ENCODE results near the gene TENM3. TPM values are rescaled to one million over a fixed set of nuclear protein-coding genes. Genes with fewer than 3 reads are reported as not detected.

TENM3 gene
- total RNA-seq, 1 donor from 2014 or later = 0.05 TPM

DNA sequence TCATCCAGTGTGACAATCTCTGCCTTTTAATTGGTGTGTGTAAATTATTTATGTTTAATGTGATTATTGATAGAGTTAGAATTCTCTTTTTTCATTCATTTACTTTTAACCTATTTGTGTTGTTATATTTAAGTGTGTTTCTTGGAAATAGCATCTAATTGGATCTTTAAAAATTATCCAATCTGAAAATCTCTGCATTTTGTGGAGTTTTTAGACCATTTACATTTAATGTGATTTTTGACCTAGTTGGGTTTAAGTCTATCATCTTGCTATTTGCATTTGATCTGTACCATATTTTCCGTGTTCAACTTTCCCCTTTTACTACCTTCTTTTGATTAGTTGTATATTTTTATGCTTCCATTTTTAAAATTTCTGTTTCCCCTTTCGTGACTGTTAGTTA, 71.3 kb downstream of the TENM3 start:
- Mint-ChIP-seq H3K9me3 (peaks cover 14% of the 10 kb centered on the region), H3K27ac (no peak overlapping the region), H3K36me3 (ENCODE audit: low read depth) (no peaks in the 10 kb centered on the region), H3K27me3 (ENCODE audit: low read depth) (no peaks in the 10 kb centered on the region), H3K4me3 (ENCODE audit: low read depth) (no peak overlapping the region), H3K4me1 (ENCODE audit: low read depth) (no peaks in the 10 kb centered on the region)
- intact Hi-C loops (cut with micrococcal nuclease) = no loop called here
- DNase-seq (ENCODE audit: low spot score) = no peak

DNA sequence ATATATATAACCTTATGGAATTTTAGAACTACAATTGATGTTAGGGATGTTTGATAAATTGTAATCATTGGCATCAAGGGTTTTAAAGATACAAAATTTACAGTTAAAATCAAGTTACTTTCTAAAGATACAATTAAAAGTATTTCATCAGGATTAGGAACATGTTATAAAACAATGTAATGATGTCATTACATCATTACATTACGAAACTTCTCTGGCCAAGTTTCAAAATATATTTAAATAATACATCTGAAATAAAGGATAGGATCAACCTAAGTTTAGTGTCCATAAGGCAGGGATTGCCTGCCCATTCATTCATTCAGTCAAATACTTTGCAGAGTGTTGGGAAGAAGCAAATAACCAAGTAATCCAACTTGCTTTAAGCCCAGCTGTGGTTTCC, 75.1 kb downstream of the TENM3 start:
- no peaks in the 10 kb centered on the region for H3K4me1 Mint-ChIP-seq (ENCODE audit: low read depth)
- H3K4me3 Mint-ChIP-seq (ENCODE audit: low read depth) = no peak overlapping the region
- DNase-seq (ENCODE audit: low spot score) = no peak
- intact Hi-C loops (cut with micrococcal nuclease) = no loop called here
- peaks cover 14% of the 10 kb centered on the region for H3K9me3 Mint-ChIP-seq
- no peaks in the 10 kb centered on the region for H3K27me3 Mint-ChIP-seq (ENCODE audit: low read depth)
- no peak overlapping the region for H3K27ac Mint-ChIP-seq
- H3K36me3 Mint-ChIP-seq (ENCODE audit: low read depth) = no peaks in the 10 kb centered on the region

DNA sequence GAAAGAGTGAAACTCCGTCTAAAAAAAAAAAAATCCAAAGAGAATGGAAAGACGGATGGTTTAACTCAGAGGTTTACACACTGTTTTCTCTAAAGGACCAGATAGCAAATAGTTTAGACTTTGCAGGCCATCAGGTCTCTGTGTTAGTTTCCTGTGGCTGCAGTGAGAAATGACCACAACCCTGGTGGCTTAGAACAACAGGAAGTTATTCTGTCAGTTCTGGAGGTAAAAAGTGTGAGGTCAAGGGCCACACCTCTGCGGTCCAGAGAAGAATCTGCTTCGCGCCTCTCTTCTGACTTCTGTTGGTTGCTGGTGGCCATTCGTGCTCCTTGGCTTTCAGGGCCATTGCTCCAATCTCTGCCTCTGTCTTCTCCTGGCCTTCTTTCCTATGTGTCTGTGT, 76.9 kb downstream of the TENM3 start:
- Mint-ChIP-seq H3K4me3 (ENCODE audit: low read depth) (no peak overlapping the region), H3K27me3 (ENCODE audit: low read depth) (no peaks in the 10 kb centered on the region), H3K36me3 (ENCODE audit: low read depth) (no peaks in the 10 kb centered on the region), H3K27ac (no peak overlapping the region), H3K9me3 (peaks cover 5% of the 10 kb centered on the region), H3K4me1 (ENCODE audit: low read depth) (no peaks in the 10 kb centered on the region)
- DNase-seq (ENCODE audit: low spot score) = no peak
- intact Hi-C loops (cut with micrococcal nuclease) = no loop called here

DNA sequence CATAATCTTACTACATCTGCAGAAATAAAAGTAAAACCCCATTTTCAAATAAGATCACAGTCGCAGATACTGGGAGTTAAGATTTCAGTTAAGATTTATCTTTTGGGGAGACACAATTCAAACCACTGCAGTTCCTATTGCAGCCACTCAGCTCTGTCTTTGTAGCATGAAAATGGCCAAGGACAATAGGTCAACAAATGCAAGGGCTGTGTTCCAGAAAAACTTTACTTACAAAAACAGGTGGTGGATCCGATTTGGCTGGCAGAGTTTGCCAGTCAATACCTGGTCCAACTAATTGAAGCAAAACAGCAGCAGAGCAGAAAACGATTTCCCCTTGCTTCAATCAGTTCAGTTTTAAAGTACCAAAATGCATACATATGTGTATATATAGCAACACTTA, 77.4 kb downstream of the TENM3 start:
- H3K4me1 Mint-ChIP-seq (ENCODE audit: low read depth) = no peaks in the 10 kb centered on the region
- no peaks in the 10 kb centered on the region for H3K36me3 Mint-ChIP-seq (ENCODE audit: low read depth)
- H3K4me3 Mint-ChIP-seq (ENCODE audit: low read depth) = no peak overlapping the region
- H3K27ac Mint-ChIP-seq = no peak overlapping the region
- H3K27me3 Mint-ChIP-seq (ENCODE audit: low read depth) = no peaks in the 10 kb centered on the region
- intact Hi-C loops (cut with micrococcal nuclease) = no loop called here
- no peak for DNase-seq (ENCODE audit: low spot score)
- H3K9me3 Mint-ChIP-seq = peaks cover 3% of the 10 kb centered on the region

DNA sequence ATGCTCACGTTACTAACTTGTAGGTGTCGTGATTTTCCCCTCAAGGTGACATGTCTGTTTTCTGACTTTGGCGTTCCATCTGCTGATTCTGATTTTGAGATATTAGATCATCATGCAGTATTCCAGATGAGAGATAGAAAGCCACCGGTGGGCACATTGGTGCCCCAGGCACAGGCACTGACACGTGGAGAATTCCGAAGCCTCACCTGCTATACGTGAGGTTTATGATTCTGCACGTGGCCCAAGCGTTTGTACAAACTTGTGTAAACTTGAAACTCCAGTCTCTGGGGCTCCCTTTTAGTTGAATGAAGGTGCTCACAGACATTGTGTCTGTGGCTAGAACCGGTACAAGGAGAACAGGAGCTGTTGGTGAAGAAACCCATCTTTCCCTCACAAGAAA, 81.1 kb downstream of the TENM3 start:
- no peak for DNase-seq (ENCODE audit: low spot score)
- Mint-ChIP-seq H3K36me3 (ENCODE audit: low read depth) (no peaks in the 10 kb centered on the region), H3K9me3 (no peaks in the 10 kb centered on the region), H3K27me3 (ENCODE audit: low read depth) (no peaks in the 10 kb centered on the region), H3K4me1 (ENCODE audit: low read depth) (no peaks in the 10 kb centered on the region), H3K4me3 (ENCODE audit: low read depth) (no peak overlapping the region), H3K27ac (no peak overlapping the region)
- intact Hi-C loops (cut with micrococcal nuclease) = no loop called here

DNA sequence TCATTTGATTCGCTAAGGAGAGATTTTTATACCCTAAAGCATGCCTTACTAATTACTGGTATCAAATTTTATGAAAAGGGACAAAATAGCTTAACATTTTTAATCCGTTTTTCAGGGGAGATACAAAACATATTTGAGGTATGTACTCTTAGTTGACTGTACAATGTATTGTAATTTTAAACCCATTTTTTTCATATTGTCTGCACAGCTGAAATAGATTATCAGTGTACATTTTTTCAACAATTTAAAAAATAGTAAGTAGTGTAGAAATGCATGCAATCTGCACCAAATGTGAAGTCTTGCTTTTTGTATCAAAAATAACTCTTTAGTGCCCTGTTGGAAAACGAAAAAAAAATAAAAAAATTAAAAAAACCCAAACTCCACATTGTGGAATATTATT, 82.2 kb downstream of the TENM3 start:
- H3K36me3 Mint-ChIP-seq (ENCODE audit: low read depth) = no peaks in the 10 kb centered on the region
- H3K4me3 Mint-ChIP-seq (ENCODE audit: low read depth) = no peak overlapping the region
- no peak overlapping the region for H3K27ac Mint-ChIP-seq
- no peaks in the 10 kb centered on the region for H3K9me3 Mint-ChIP-seq
- no peaks in the 10 kb centered on the region for H3K27me3 Mint-ChIP-seq (ENCODE audit: low read depth)
- H3K4me1 Mint-ChIP-seq (ENCODE audit: low read depth) = no peaks in the 10 kb centered on the region
- intact Hi-C loops (cut with micrococcal nuclease) = no loop called here
- no peak for DNase-seq (ENCODE audit: low spot score)

DNA sequence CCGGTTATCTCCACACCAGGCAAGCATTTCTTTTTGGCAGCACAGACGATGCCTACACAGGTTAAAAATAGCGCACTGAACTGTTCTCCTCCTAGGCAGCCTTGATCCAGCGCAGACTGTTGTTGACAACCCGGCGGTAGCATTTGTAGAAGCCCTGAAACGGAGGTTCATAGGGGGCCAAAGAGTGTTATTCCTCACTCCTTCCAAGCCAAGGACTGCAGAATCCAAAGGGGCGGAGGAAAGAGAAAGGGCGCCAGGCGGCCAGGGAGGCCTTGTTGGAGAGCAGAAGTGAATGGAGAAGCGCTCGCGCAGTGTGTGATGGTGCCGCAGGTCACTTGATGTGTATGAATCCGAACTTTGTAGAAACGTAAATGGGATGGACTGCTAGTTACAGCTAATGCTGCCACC, 82.7 kb downstream of the TENM3 start:
- no peaks in the 10 kb centered on the region for H3K9me3 Mint-ChIP-seq
- H3K27me3 Mint-ChIP-seq (ENCODE audit: low read depth) = no peaks in the 10 kb centered on the region
- intact Hi-C loops (cut with micrococcal nuclease) = no loop called here
- no peaks in the 10 kb centered on the region for H3K4me1 Mint-ChIP-seq (ENCODE audit: low read depth)
- no peak for DNase-seq (ENCODE audit: low spot score)
- no peak overlapping the region for H3K27ac Mint-ChIP-seq
- no peaks in the 10 kb centered on the region for H3K36me3 Mint-ChIP-seq (ENCODE audit: low read depth)
- no peak overlapping the region for H3K4me3 Mint-ChIP-seq (ENCODE audit: low read depth)

DNA sequence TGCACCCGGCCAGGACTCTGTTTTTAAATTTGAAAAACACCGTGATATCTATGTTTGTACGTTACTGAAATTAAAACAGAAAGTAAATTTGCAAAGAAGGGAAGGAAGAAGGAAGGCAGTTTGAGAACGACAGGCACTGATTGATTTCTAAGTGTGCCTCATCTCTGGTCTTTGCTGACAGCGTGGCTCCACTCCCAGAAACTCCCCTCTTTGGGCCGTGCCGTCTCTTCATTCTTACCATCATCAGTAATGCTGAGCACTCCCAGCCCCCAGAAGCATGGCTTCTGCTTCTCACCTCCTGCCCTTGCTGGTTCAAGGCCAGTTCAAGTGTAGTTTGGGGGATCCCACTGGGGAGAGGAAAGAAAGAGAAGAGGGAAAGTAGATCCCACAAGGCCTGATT, 85.3 kb downstream of the TENM3 start:
- Mint-ChIP-seq H3K27me3 (ENCODE audit: low read depth) (no peaks in the 10 kb centered on the region), H3K4me1 (ENCODE audit: low read depth) (no peaks in the 10 kb centered on the region), H3K4me3 (ENCODE audit: low read depth) (no peak overlapping the region), H3K27ac (no peak overlapping the region), H3K36me3 (ENCODE audit: low read depth) (no peaks in the 10 kb centered on the region), H3K9me3 (no peaks in the 10 kb centered on the region)
- intact Hi-C loops (cut with micrococcal nuclease) = no loop called here
- no peak for DNase-seq (ENCODE audit: low spot score)

DNA sequence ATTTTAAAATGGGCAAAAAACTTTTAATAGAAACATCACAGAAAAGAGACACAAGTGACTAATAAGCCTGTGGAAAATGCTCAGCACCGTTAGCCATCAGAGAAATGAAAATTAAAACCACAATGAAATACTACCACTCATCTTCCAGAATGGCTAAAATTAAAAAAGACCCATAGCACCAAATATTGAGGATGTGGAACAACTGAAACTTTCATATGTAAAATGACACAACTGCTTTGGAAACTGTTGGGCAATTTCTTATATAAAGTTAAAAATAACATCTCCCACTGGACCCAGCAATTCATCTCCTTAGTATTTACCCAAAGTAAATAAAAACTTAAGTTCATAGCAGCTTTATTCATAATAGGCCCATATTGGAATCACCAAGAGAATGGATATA, 94.2 kb downstream of the TENM3 start:
- no peak for DNase-seq (ENCODE audit: low spot score)
- intact Hi-C loops (cut with micrococcal nuclease) = no loop called here
- no peaks in the 10 kb centered on the region for H3K27me3 Mint-ChIP-seq (ENCODE audit: low read depth)
- no peaks in the 10 kb centered on the region for H3K9me3 Mint-ChIP-seq
- H3K36me3 Mint-ChIP-seq (ENCODE audit: low read depth) = no peaks in the 10 kb centered on the region
- no peak overlapping the region for H3K27ac Mint-ChIP-seq
- H3K4me1 Mint-ChIP-seq (ENCODE audit: low read depth) = no peaks in the 10 kb centered on the region
- no peak overlapping the region for H3K4me3 Mint-ChIP-seq (ENCODE audit: low read depth)

DNA sequence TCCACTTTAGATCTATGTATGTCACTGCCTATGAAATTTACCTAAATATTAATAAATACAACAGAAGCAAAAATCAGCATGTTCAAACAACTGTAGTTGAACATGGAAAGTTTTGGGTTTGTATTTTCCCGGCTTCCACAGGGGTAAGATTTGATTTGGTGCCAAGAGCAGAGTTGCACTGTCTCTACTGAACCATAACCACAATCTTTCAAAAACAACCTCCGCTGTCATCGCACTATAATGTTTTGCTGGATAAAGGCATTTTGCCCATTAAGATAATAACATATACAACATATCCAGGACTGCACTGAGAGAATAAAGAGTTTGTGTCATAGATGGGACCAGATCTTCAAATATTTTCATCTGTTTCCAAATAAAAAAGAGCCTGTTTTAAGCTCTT, 94.9 kb downstream of the TENM3 start:
- Mint-ChIP-seq H3K27ac (no peak overlapping the region), H3K27me3 (ENCODE audit: low read depth) (no peaks in the 10 kb centered on the region), H3K4me3 (ENCODE audit: low read depth) (no peak overlapping the region), H3K9me3 (no peaks in the 10 kb centered on the region), H3K4me1 (ENCODE audit: low read depth) (no peaks in the 10 kb centered on the region), H3K36me3 (ENCODE audit: low read depth) (no peaks in the 10 kb centered on the region)
- no peak for DNase-seq (ENCODE audit: low spot score)
- intact Hi-C loops (cut with micrococcal nuclease) = no loop called here

DNA sequence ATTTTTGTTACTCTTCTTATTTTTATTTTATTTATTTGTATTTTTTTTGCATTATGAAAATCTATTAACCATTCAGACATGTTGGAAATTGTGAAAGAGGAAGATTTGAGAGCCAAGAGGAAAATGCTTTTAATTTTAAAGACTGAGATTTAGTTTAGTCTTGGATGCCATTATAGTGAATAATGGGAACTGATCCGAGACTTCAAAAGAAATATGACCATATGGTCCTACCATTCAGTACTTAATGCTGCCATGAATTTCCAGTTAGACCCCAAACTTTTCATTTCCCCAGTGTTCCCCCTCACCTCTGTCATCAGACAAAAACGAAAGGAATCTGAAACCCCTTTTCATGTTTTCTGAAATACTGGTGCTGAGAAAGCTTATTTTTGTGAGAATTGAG, 95.5 kb downstream of the TENM3 start:
- H3K36me3 Mint-ChIP-seq (ENCODE audit: low read depth) = no peaks in the 10 kb centered on the region
- no peak overlapping the region for H3K27ac Mint-ChIP-seq
- intact Hi-C loops (cut with micrococcal nuclease) = no loop called here
- H3K4me3 Mint-ChIP-seq (ENCODE audit: low read depth) = no peak overlapping the region
- no peaks in the 10 kb centered on the region for H3K27me3 Mint-ChIP-seq (ENCODE audit: low read depth)
- no peaks in the 10 kb centered on the region for H3K9me3 Mint-ChIP-seq
- H3K4me1 Mint-ChIP-seq (ENCODE audit: low read depth) = no peaks in the 10 kb centered on the region
- DNase-seq (ENCODE audit: low spot score) = no peak

DNA sequence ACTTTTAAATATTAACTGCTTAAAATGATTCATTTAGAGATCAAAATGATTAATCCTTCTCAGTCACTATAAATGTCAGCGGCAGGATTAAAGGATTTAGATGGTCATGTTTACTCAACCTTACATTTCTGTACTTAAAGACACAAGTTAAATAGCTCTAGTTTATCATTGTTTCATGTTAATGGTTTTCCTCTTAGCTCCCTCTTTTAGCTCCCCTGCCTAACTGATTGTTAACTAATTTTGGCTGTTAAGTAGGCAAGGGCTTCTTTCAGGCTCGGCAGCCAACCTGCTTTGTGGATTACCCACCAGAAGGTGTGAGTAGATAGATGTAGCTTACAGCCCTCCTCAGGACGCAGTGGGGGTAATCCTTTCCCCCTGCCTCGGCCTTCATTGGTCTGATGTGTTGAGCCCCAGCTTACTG, 96.0 kb downstream of the TENM3 start:
- H3K27ac Mint-ChIP-seq = no peak overlapping the region

DNA sequence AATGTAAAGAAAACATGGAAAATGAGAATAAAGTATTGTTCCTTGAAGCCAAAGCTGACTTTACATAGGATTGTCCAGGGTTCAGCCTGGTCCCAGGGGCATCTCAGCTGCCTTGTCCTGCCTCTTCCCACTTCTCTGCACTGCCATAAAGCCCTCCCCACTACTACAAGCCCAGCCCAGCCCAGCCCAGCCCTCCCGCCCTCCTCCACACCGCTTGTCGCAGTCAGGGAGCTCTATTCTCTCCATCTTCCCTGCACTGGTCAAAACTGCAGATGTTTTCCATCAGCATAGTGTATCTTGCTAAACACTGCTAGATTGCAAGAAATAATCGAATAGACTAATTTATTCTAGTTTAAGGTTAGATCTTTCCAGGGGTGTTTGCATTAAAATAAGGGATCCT, 100.3 kb downstream of the TENM3 start:
- Mint-ChIP-seq H3K9me3 (no peaks in the 10 kb centered on the region), H3K36me3 (ENCODE audit: low read depth) (no peaks in the 10 kb centered on the region), H3K4me1 (ENCODE audit: low read depth) (no peaks in the 10 kb centered on the region), H3K27ac (no peak overlapping the region), H3K4me3 (ENCODE audit: low read depth) (no peak overlapping the region), H3K27me3 (ENCODE audit: low read depth) (peaks cover 2% of the 10 kb centered on the region)
- intact Hi-C loops (cut with micrococcal nuclease) = no loop called here
- no peak for DNase-seq (ENCODE audit: low spot score)

More for the DNA sequence above, 96.0 kb downstream of the TENM3 start:
- no peaks in the 10 kb centered on the region for H3K27me3 Mint-ChIP-seq (ENCODE audit: low read depth)
- DNase-seq (ENCODE audit: low spot score) = no peak
- H3K4me1 Mint-ChIP-seq (ENCODE audit: low read depth) = no peaks in the 10 kb centered on the region
- H3K36me3 Mint-ChIP-seq (ENCODE audit: low read depth) = no peaks in the 10 kb centered on the region
- H3K4me3 Mint-ChIP-seq (ENCODE audit: low read depth) = no peak overlapping the region
- intact Hi-C loops (cut with micrococcal nuclease) = no loop called here
- H3K9me3 Mint-ChIP-seq = no peaks in the 10 kb centered on the region

DNA sequence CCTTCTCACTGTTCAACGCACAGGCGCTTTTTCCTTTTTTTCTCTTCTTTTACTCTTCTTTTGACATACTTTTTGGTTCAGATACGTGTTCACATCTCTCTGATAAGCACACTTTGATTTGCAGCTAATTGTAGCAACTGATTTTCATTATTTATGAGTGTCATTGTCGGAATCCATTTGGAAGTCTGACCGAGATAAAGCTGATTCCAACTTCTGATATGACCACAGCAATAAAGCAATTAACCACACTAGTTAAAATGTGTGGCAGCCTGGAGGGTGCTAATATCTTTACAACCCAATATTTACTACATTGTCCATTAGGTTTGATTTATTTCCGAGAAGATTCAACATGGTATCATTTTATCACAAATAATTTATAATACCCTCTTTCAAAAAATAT, 101.8 kb downstream of the TENM3 start:
- Mint-ChIP-seq H3K4me1 (ENCODE audit: low read depth) (no peaks in the 10 kb centered on the region), H3K27me3 (ENCODE audit: low read depth) (peaks cover 2% of the 10 kb centered on the region), H3K9me3 (no peaks in the 10 kb centered on the region), H3K36me3 (ENCODE audit: low read depth) (no peaks in the 10 kb centered on the region), H3K4me3 (ENCODE audit: low read depth) (no peak overlapping the region), H3K27ac (no peak overlapping the region)
- intact Hi-C loops (cut with micrococcal nuclease) = no loop called here
- no peak for DNase-seq (ENCODE audit: low spot score)

Data from activated T-helper 2 cell treated with anti-CD3 and anti-CD28 coated beads, Interferon-gamma antibody, Interleukin-2, Interleukin-4, amounts not matched to agents 10 μg/mL and 5 μg/mL and 100 μg/mL, durations not matched to agents 14 hours and 24 hours and 36 hours (primary cell).